ENCODE data around the gene RTL1.

Gene RTL1

GRCh38 chr14:100864960-100865681, 38.4 kb downstream of the RTL1 start:
- no peak for DNase-seq

GRCh38 chr14:100864206-100864605, 39.3 kb downstream of the RTL1 start:
- DNase-seq = no peak

- no peak for DNase-seq
These were observed 40.7 kb downstream of the RTL1 start for GRCh38 chr14:100862793-100863192.

GRCh38 chr14:100862277-100862676, 41.2 kb downstream of the RTL1 start:
- no peak for DNase-seq

- DNase-seq = no peak
These were observed 41.6 kb downstream of the RTL1 start for GRCh38 chr14:100861937-100862247.

GRCh38 chr14:100861188-100861936, 42.2 kb downstream of the RTL1 start:
- DNase-seq = no peak

GRCh38 chr14:100860556-100861187, 42.9 kb downstream of the RTL1 start:
- DNase-seq = no peak

- DNase-seq = no peak
These were observed 43.7 kb downstream of the RTL1 start for GRCh38 chr14:100859781-100860180.

- DNase-seq = no peak
These were observed 44.7 kb downstream of the RTL1 start for GRCh38 chr14:100858838-100859220.

GRCh38 chr14:100857923-100858837, 45.3 kb downstream of the RTL1 start:
- DNase-seq = no peak

GRCh38 chr14:100857233-100857922, 46.1 kb downstream of the RTL1 start:
- no peak for DNase-seq

GRCh38 chr14:100856056-100856950, 47.2 kb downstream of the RTL1 start:
- DNase-seq = no peak

GRCh38 chr14:100855256-100855930, 48.1 kb downstream of the RTL1 start:
- no peak for DNase-seq

GRCh38 chr14:100854435-100854834, 49.1 kb downstream of the RTL1 start:
- no peak for DNase-seq

GRCh38 chr14:100851946-100852620, 51.4 kb downstream of the RTL1 start:
- DNase-seq = no peak

GRCh38 chr14:100851586-100851916, 52.0 kb downstream of the RTL1 start:
- no peak for DNase-seq

- peak; percentile 76 for DNase-seq
These were observed 52.5 kb downstream of the RTL1 start for GRCh38 chr14:100850841-100851585.

GRCh38 chr14:100849115-100849781, 54.3 kb downstream of the RTL1 start:
- DNase-seq = no peak

- DNase-seq = no peak
These were observed 57.1 kb downstream of the RTL1 start for GRCh38 chr14:100846309-100846859.

Measured in T-helper 9 cell (primary cell).